Measurements from ENCODE around the gene TMEM220.

Gene TMEM220

DNA sequence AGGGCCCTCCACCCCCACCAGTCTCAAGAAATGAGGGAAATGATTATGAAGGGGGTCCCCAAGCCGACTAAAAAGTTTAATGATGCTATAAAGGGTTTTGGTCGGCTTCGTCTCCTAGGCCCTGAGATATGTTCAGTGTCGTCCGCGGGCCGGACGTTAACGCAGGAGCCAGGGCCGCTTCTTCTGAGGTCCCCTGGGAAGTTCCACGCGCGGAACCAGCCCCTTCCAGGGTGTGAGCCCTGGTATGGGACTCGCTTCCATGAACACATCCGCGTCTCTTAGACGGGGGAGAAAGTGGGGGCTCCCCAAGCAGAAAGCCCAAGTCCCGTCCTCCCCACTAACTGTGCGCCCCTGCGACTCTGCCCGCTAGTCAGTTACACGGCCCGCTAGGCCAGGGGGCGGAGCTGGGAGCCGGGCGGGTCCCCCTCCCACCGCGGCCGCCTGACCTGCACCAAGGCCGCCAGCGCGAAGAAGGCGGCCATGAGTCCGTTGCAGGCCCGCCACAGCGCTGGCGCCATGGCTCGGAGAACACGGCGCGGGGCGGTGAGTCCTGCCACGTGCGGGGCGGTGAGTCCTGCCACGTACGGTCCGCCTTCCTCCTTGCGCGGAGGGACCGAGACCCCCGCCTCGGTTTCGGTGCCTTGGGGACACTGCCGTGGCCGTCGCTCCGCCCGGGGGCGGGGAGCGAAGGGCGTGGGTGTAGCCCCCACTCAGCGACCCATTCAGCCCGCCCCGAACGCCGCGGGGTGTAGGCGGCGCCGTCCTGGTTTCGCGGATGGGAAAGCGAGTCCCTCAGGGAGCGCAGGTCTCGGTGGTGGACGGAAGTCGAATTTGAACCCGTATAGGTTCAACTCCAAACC lies at the start of gene TMEM220:
TSS of gene TMEM220 (minus strand) at position 690 of the 860 bp plus-strand sequence. CDS start at position 518, 172 bp downstream.
- DNase-seq: peak in 11 of 14 donors; percentile 10 to 80 (median 63)

DNA sequence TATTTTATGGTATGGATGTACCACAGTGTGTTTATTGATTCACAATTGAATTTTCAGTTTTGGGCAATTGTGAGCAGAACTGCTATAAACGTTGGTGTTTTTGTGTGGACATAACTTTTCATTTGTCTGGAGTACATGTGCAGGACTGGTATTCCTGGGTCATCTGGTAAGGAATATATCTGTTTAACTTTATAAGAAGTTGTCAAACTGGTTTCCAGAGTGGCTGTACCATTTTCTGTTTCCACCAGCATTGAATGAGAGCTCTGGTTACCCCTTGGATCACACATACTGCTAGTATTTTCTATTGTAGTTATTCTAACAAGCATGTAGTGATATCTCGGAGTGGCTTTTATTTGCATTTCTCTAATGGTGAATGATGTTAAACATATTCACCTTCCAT lies 49.8 kb upstream of the TMEM220 start:
- no peak for DNase-seq

DNA sequence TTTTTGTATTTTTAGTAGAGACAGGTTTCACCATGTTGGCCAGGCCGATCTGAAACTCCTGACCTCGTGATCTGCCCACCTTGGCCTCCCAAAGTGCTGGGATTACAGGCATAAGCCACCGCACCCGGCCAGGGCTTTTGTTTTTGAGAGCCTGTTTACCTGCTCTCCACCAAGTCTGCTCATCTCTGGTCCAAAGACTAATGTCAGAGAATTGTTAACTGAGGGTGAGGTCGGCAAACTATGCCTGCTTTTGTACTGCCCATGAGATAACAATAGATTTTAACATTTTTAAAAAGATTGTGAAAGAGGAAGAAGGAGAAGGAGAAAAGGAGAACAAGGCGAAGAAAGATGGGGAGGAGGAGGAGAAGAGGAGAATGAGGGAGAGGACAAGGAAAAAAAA lies 48.1 kb upstream of the TMEM220 start:
- DNase-seq: no peak

- DNase-seq: no peak
Measured at GRCh38 chr17:10777131-10777807, 47.4 kb upstream of the TMEM220 start.

- DNase-seq: no peak
Measured at GRCh38 chr17:10776381-10776780, 46.6 kb upstream of the TMEM220 start.

DNA sequence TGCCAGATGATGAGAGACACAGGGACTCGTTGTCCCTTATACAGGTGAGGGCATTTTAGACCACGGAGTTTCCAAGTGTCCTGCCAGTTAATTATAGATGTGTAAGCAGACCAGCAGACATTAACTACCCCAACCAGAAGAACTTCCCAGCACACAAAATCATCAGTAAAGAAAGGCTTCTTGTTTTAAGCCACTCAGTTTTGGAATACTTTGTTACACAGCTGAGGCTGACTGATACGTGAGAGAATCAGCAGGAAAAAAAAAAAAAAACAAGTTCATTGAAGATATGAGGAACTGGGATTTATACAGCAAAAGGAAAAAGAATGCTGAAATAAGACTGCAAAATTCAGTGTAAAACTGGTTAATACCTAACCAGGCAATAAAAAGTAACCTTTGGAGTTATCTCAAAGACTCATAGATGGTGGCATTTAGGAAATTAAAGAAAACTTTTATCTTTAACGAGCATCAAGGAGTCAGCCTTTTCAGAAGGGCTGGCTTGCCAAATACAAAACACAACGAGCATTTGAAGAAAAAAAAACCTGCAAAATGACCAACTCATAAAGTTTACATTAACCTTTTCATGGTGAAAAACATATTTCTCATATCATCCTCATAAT lies 46.0 kb upstream of the TMEM220 start:
- no peak for DNase-seq

GRCh38 chr17:10775058-10775457 lies 45.2 kb upstream of the TMEM220 start:
- DNase-seq: no peak

DNA sequence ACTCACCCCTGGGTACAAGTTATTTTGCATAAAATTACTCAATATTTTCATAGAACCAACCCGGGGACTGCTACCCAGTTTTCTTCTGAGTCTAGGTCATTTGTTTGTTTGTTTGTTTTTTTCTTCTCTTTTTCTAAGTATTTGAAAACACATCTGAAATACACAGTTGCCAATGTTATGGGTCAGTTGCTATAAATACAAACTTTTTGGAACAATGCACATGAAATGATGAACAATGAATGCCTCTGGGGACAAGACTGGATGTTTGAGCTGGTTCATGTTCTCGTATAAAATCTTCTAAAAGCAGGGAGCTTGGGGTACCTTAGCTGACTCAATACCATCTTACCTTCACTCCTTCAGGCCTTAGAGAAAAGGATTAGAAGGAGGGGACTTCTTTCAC lies 43.6 kb upstream of the TMEM220 start:
- no peak for DNase-seq

- DNase-seq: no peak
Measured at GRCh38 chr17:10772425-10773380, 42.9 kb upstream of the TMEM220 start.

DNA sequence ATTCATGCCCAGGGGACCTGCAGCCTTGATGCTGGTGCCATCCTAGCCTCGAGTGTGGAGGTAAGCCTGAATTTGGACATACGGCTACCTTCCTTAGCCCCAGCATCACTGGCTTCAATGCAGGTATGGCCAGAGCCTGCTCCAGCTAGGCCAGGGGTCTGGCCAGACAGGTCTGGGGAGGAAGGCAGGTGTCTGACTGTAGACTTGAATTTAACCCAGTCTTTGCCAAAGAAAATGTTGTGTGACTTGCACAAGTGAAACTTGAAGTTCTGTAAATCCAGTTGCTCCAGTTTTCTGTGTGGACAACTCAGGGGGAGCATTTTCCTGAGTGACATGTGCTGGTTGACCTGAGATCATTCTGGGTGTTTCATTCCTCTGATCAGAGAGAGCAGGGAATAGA lies 41.3 kb upstream of the TMEM220 start:
- no peak for DNase-seq

- no peak for DNase-seq
Measured at GRCh38 chr17:10769840-10770239, 40.0 kb upstream of the TMEM220 start.

DNA sequence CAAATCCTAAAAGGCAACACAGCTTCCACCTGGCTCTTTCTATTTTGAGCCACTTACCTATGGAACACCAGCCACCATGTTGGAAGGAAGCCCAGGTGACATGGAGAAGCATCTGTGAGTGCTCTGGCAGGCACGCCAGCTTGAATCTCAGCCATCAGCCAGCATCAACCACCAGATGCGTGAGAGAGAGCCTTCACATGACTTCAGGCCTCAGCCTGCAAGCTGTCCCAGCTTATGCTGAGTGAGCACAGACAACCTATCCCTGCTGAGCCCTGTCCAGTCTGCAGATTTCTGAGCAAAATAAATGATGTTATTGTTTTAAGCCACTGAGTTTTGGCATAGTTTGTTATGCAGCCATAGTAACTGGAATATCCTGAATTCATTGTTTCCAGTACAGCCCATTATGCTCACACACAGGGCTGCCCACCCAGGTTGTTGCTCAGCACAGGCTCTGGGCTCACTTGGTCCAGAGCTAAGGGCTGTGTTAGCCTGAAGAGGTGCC lies 39.0 kb upstream of the TMEM220 start:
- peak in 4 of 14 donors; percentile 9 to 26 (median 15) for DNase-seq

DNA sequence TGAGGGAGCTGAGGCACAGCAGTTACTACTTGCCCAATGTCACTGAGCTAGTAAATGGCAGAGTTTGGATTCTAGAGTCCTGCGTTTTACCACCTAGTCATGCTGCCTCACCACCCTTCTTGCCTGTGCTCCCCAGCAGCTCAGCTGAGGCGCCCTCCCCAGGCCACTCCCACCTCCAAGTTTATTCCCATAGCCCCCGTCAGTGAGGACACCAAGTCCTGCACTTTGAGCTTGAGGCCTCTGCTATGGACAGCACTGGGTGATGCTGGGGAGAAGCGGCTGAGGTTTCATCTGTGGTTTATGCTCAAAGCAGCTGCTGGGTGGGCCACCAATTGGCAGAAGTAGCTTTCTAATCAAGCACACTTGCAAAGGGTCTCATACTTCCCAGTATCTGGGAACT lies 37.4 kb upstream of the TMEM220 start:
- no peak for DNase-seq

GRCh38 chr17:10762037-10762436 lies 32.2 kb upstream of the TMEM220 start:
- DNase-seq: no peak

GRCh38 chr17:10761281-10761680 lies 31.5 kb upstream of the TMEM220 start:
- DNase-seq: no peak

- no peak for DNase-seq
Measured at GRCh38 chr17:10758062-10758461, 28.2 kb upstream of the TMEM220 start.

DNA sequence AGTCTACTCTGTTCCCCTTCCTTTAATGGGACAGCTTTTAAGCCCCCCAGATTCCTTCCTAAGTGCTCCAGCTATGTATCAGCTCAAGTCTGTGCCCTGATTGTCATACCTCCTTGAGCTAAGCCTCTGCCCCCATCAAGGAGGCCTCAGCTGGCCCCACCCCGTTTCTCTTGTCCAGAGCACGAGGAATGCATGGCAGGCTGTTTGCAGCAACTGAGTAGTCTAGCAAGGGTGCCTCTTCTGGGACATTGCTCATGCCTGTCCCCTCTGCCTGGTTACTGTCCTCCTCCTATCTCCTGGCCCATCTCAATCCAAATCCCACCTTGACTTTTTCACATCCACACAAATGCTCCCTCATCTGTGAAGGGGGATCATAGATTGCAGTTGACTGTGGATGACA lies 27.8 kb upstream of the TMEM220 start:
- DNase-seq: no peak

- no peak for DNase-seq
Measured at GRCh38 chr17:10757067-10757466, 27.2 kb upstream of the TMEM220 start.

GRCh38 chr17:10756619-10757018 lies 26.8 kb upstream of the TMEM220 start:
- DNase-seq: no peak

GRCh38 chr17:10756185-10756584 lies 26.4 kb upstream of the TMEM220 start:
- DNase-seq: no peak

GRCh38 chr17:10755592-10756127 lies 25.8 kb upstream of the TMEM220 start:
- no peak for DNase-seq
